Adrenal gland (tissue), 5 donors: ENCODE data around the gene GDF3.

Experiments
- CTCF ChIP-seq, 6 experiments: fragments of 450-650 bp in 4 of 6; fragments of 200-600 bp in 2 of 6; sonication (generic) in 1 of 6; IDR thresholded peaks; 1 replicate in 5 of 6; 2 replicates in 1 of 6; pipeline versions ENCODE4 v1.5.1 to v1.8.0; 2016 to 2021; ENCODE audit warnings: antibody characterized with exemption in 6 of 6, mild to moderate bottlenecking in 2 of 6, moderate library complexity in 1 of 6
- POLR2A ChIP-seq, 2 donors: fragments of 450-650 bp; IDR thresholded peaks; one replicate each; pipeline ENCODE4 v1.6.1; 2017; ENCODE audit warnings: antibody characterized with exemption in 2 of 2, mild to moderate bottlenecking in 2 of 2, moderate library complexity in 1 of 2
- donor health status: DM: no; HTN: no; CAD: no.

- TF ChIP-seq CTCF (IDR thresholded peaks at IDR 0.05) (no peak), POLR2A (IDR thresholded peaks at IDR 0.05) (no peak)
Measured at GRCh38 chr12:7731486-7731885, 35.9 kb upstream of the GDF3 start.
